SK-N-MC (cell line): ENCODE results near the gene ERP27.

Experiments
- DNase-seq: peaks from one replicate; pipeline ENCODE4 v3.0.0-alpha.2; 2011; ENCODE audit warnings: low read depth, low spot score
- H3K27ac ChIP-seq: fragments of 200-600 bp; sonication (generic); 2 replicates; pipeline ENCODE4 v1.5.1; 2016; ENCODE audit warnings: mixed run types
- H3K36me3 ChIP-seq: fragments of 200-600 bp; sonication (generic); 2 replicates; pipeline ENCODE4 v1.6.1; 2017; ENCODE audit warnings: antibody characterized with exemption, low read length, mixed read lengths; ENCODE audit not compliant: insufficient read depth
- H3K4me3 ChIP-seq: fragments of 200-600 bp; sonication (generic); 2 replicates; pipeline ENCODE4 v1.5.1; 2016
- H3K9ac ChIP-seq: fragments of 200-600 bp; sonication (generic); 2 replicates; pipeline ENCODE4 v1.8.0; 2017; ENCODE audit warnings: mixed run types, mixed read lengths; ENCODE audit not compliant: insufficient read length
- H3K9me3 ChIP-seq: fragments of 200-600 bp; sonication (generic); 2 replicates; pipeline ENCODE4 v1.6.1; 2017; ENCODE audit warnings: low read depth, mild to moderate bottlenecking, antibody characterized with exemption, low read length, moderate library complexity, mixed read lengths
- EZH2 ChIP-seq: fragments of 200-600 bp; sonication (generic); IDR thresholded peaks from one replicate; pipeline ENCODE4 v1.6.1; 2017; ENCODE audit warnings: antibody characterized with exemption
- FOXP2 ChIP-seq: optimal IDR thresholded peaks from 2 replicates; pipeline ENCODE3; 2011; ENCODE audit warnings: mild to moderate bottlenecking, moderate library complexity; ENCODE audit not compliant: insufficient read depth; ENCODE audit errors: extremely low read length, control extremely low read depth
- POLR2AphosphoS5 ChIP-seq: IDR thresholded peaks from 2 replicates; pipeline ENCODE4 v1.6.1; 2012; ENCODE audit warnings: mild to moderate bottlenecking, low read depth, low read length, borderline replicate concordance

ERP27 gene

DNA sequence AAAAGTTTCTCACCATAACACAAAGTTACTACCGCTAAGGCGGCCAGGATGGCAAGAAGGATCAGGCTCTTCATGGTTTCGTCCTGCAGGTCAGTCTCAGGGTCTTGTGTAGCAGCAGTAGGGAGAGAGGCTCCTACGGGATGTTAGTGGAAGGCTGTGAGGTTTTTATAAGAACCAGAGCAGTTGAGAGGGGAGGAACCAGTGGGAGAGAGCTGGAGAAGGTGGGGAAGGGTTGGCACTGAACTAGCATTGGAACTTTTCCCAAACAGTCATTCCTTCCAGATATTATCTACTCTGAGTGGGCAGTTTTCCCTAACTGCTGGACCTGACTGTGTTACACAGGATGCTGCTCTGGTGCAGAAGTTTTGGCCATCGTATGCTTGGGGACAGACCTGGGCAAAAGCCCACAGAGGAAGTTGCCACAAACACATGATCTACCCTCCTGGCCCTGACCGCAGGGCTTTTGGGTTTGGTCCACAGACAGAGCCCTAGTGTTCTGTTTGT is 52.6 kb downstream of the ERP27 start, which contains the start of gene MGP:
TSS of gene MGP (minus strand) at position 137 of the 504 bp plus-strand sequence. CDS start at position 74, 63 bp downstream.
- TF ChIP-seq EZH2 (no peak), POLR2AphosphoS5 (no peak), FOXP2 (no peak)
- Histone ChIP-seq H3K4me3 (peak within 1 kb of the TSS; percentile 73), H3K27ac (peak within 1 kb of the TSS; percentile 78; the same call in 1 of the 2 replicates), H3K9me3 (no peaks in the 10 kb centered on the region), H3K36me3 (no peaks in the 10 kb centered on the region; the same call in 1 of the 2 replicates), H3K9ac (peak within 1 kb of the TSS; percentile 44)
- no peak for DNase-seq

DNA sequence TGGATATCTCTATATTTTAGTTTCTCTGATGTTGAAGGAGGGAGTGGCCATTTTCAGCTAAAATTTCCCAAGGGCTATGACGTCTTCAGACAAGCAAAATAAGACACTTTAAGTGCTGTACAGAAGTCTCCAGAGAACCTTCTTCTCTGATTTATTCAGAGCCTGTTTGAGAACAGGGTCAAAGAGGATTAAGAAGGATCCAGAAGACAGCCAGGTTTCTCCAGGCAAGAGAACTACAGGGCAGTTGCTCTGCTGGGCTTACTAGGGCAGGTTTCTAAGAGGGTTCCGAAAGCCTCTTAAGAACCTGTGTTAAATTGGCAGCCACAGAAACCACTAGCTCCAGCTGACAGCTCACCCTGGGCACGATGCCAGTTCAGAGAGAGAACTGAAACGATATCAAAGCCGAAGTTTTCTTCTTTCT is 53.9 kb downstream of the ERP27 start:
- Histone ChIP-seq H3K9me3 (no peaks in the 10 kb centered on the region), H3K27ac (peak overlapping the region; percentile 78), H3K9ac (peak overlapping the region; percentile 44), H3K4me3 (peak overlapping the region; percentile 73), H3K36me3 (peaks cover 3% of the 10 kb centered on the region; the same call in 1 of the 2 replicates)
- peak; percentile 65 for DNase-seq
- TF ChIP-seq EZH2 (no peak), FOXP2 (no peak), POLR2AphosphoS5 (no peak)

DNA sequence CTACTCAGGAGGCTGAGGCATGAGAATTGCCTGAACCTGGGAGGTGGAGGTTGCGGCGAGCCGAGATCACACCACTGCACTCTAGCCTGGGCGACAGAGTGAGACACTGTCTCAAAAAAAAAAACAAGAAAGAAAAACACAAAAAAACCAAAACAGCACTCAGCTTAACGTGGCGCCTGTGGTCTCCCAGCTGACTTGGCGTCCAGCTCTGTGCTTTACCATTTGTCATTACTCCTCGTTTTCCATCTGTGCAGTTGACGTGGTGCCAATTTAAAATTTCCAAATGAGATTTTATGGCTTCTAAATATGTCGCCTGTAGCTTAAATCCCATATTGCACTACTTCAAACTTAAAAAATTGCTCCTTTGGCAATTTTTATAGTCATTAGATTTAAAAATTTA is 54.7 kb downstream of the ERP27 start:
- TF ChIP-seq EZH2, result no peak
- TF ChIP-seq POLR2AphosphoS5, result no peak
- TF ChIP-seq FOXP2, result no peak
- no peak for DNase-seq
- peak overlapping the region; percentile 73 for H3K4me3 ChIP-seq
- peaks cover 3% of the 10 kb centered on the region; the same call in 1 of the 2 replicates for H3K36me3 ChIP-seq
- peak overlapping the region; percentile 44 for H3K9ac ChIP-seq
- no peaks in the 10 kb centered on the region for H3K9me3 ChIP-seq
- peak overlapping the region; percentile 78 for H3K27ac ChIP-seq

DNA sequence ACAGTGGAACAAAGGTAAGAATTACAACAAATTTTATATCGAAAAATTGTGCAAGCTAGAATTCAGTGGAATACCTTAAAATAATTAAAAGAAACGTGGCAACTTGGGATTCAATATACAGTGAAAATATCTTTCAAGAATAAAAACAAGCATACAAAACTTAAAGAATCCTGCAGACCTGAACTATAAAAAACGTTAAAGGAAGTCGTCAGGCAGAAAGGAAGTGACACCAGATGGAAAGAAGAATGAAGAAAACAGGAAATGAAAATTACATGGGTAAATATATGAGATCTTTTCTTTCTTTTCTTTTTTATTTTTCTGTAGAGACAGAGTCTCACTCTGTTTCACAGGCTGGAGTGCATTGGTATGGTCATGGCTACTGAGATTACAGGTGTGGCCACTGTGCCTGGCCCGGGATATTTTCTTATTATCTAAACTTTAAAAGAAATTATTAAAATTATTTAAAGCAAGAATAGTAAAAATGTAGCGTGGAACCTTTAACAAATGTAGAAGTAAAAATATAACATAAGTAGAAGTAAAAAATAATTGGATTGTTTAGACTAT is 57.4 kb downstream of the ERP27 start:
- peak overlapping the region; percentile 34; the same call in 1 of the 2 replicates for H3K27ac ChIP-seq
- no peak for DNase-seq

DNA sequence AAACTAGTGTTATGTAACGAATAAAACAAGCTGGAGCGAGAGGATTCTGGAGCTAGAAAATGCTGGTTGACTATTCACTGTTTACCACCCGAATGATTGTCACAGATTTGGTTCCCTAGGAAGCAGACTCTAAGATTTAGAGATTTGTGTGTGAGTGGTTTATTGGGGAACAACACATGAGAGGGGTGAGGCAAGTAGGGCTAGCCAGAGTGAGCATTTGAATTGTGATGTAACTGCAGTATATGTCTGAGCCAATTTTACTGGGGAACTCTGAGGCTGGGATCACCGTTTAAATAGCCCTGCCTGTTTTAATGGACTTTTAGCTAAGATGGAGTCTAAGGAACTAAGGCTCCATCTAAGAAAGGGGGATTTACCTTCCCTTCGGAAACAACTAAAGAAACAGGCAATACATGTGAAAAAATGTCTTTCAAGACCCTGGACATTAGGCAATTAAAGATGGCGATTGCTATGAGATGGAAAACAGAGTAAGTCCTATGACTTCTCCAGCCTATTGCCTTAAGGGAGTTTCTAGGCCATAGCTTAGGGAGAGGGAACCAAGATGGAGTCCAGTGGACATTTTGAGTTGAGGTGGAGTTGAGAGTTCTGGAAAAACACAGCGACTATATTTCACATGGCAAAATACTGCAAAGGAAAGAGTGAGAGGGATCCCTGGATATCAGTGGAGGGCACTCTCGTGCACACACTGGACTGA is 59.0 kb downstream of the ERP27 start:
- Histone ChIP-seq H3K4me3 (no peak overlapping the region), H3K36me3 (peaks cover 3% of the 10 kb centered on the region; the same call in 1 of the 2 replicates), H3K9ac (no peak overlapping the region), H3K27ac (no peak overlapping the region), H3K9me3 (no peaks in the 10 kb centered on the region)
- DNase-seq, result no peak
- TF ChIP-seq POLR2AphosphoS5, result no peak
- TF ChIP-seq FOXP2, result no peak
- TF ChIP-seq EZH2, result no peak

More for the DNA sequence above, 57.4 kb downstream of the ERP27 start:
- TF ChIP-seq FOXP2, result no peak
- TF ChIP-seq EZH2, result no peak
- no peak for TF ChIP-seq POLR2AphosphoS5
- H3K4me3 ChIP-seq, result peak overlapping the region; percentile 24; the same call in 1 of the 2 replicates
- peaks cover 3% of the 10 kb centered on the region; the same call in 1 of the 2 replicates for H3K36me3 ChIP-seq
- H3K9me3 ChIP-seq, result no peaks in the 10 kb centered on the region
- H3K9ac ChIP-seq, result no peak overlapping the region

DNA sequence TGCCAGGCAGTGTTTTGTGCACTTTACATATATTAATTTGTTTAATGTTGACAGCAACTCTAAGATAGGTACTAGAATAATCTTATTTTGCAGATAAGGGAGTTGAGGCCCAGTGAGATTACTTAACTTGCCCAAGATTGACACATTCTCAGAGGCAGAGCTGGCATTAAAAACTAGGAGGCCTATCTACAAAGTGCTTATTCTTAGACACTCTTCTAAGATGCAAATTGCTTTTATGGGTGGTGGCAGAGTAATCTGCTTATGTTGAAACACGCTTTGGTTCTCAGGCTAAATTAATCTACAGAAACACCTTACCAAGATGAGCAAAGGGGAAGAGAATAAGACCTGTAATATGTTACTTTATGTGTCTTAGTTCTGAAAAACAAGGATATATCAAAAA is 59.8 kb downstream of the ERP27 start:
- Histone ChIP-seq H3K27ac (no peak overlapping the region), H3K9ac (no peak overlapping the region), H3K36me3 (peaks cover 3% of the 10 kb centered on the region; the same call in 1 of the 2 replicates), H3K4me3 (no peak overlapping the region), H3K9me3 (no peaks in the 10 kb centered on the region)
- no peak for DNase-seq
- no peak for TF ChIP-seq EZH2

DNA sequence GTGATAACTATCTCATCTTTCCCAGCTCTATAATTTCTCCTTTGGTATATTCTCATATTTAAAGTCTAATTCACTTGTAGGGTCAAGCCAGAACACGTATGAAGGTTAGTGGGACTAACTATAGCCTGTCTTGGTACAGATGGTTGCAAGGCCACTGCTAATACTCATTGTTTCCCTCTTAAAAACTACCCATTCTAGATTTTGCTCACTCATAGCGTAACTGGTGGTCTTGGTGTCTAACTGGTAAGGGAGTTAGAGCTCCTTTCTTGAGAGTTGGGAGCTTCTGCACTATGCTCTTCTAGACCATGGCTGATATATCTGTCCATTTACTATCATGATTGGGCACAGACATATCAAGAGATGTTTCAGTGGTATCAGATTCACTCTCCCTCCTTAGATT is 61.5 kb downstream of the ERP27 start:
- Histone ChIP-seq H3K36me3 (peaks cover 3% of the 10 kb centered on the region; the same call in 1 of the 2 replicates), H3K9ac (no peak overlapping the region), H3K4me3 (no peak overlapping the region), H3K9me3 (no peaks in the 10 kb centered on the region), H3K27ac (no peak overlapping the region)
- DNase-seq, result no peak
- TF ChIP-seq POLR2AphosphoS5 (no peak), EZH2 (no peak), FOXP2 (no peak)

DNA sequence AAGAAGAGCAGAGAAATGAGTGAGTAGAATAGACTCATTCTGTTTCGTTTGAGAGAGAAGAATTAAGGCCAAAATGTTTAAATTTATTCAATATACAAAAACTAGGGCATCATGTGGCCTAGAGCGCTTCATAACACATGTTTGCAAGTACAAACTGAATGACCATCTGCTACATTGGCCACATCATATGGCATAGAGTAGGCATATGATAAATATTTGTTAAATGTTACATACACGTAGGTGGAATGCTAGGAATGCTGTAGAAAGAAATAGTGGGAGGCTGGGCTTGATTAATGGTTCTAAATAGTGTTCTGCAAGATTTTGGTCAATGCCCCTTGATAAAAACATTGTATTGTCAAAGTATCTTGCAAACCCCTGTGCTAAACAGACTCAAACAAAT is 63.5 kb downstream of the ERP27 start:
- Histone ChIP-seq H3K9ac (no peak overlapping the region), H3K4me3 (no peak overlapping the region), H3K36me3 (no peaks in the 10 kb centered on the region), H3K27ac (no peak overlapping the region), H3K9me3 (no peaks in the 10 kb centered on the region)
- DNase-seq, result no peak
- TF ChIP-seq FOXP2 (no peak), EZH2 (no peak), POLR2AphosphoS5 (no peak)
